AG04450 (cell line): ENCODE results near the gene GSG1L. TPM values are rescaled to one million over a fixed set of nuclear protein-coding genes. Genes with fewer than 3 reads are reported as not detected.

Source experiments
- CTCF ChIA-PET: fragments of 300-600, 350-600 bp; formaldehyde crosslinking; extraction: SDS; loops from one replicate; lab custom pipeline; 2022; ENCODE audit warnings: antibody characterized with exemption, inconsistent platforms; lab: Charles Lee
- POLR2A ChIA-PET: fragments of 350-600 bp; formaldehyde crosslinking; extraction: SDS; loops from one replicate; lab custom pipeline; 2021; ENCODE audit warnings: antibody characterized with exemption, inconsistent platforms; lab: Yijun Ruan, JAX
- DNase-seq: peaks from one replicate; pipeline ENCODE4 v3.0.0-alpha.2; 2011; ENCODE audit warnings: low read depth, low spot score
- H3K27ac ChIP-seq: one replicate; pipeline ENCODE4 v1.5.1; 2012; ENCODE audit warnings: low read depth, low read length, control low read depth
- H3K27me3 ChIP-seq: one replicate; pipeline ENCODE4 v1.6.0; 2012; ENCODE audit warnings: low read length; ENCODE audit not compliant: control insufficient read depth, insufficient read depth
- H3K4me3 ChIP-seq: 2 replicates; pipeline ENCODE4 v1.5.1; 2011; ENCODE audit warnings: mild to moderate bottlenecking, low read depth, low read length, control low read depth
- H3K9me3 ChIP-seq: 2 replicates; pipeline ENCODE4 v1.5.1; 2012; ENCODE audit warnings: low read length; ENCODE audit not compliant: control insufficient read depth, insufficient read depth
- CTCF ChIP-seq: IDR thresholded peaks from 2 replicates; pipeline ENCODE4 v1.5.1; 2011; ENCODE audit warnings: low read depth, low read length, control low read depth, inconsistent platforms
- polyA plus RNA-seq: library from polyadenylated mRNA; depleted of rRNA; stranded (reverse); fragments of >200 nt; gene quantifications from 2 replicates; pipeline ENCODE4 v1.2.3, GENCODE V29; 2011

Gene GSG1L
- polyA plus RNA-seq, 1 experiment, result not detected

GRCh38 chr16:27917949-27918348 is 145.6 kb downstream of the GSG1L start:
- Histone ChIP-seq H3K4me3 (no peak overlapping the region), H3K27me3 (peaks cover 2% of the 10 kb centered on the region), H3K27ac (no peak overlapping the region), H3K9me3 (no peaks in the 10 kb centered on the region)
- no peak for DNase-seq
- ChIA-PET CTCF (no interaction called here), POLR2A (no interaction called here)
- no peak for TF ChIP-seq CTCF

GRCh38 chr16:27911486-27911885 is 152.0 kb downstream of the GSG1L start:
- CTCF ChIA-PET, result no interaction called here
- H3K27me3 ChIP-seq, result no peaks in the 10 kb centered on the region
- no peaks in the 10 kb centered on the region for H3K9me3 ChIP-seq
- no peak overlapping the region for H3K27ac ChIP-seq
- POLR2A ChIA-PET, result no interaction called here
- no peak overlapping the region for H3K4me3 ChIP-seq
- no peak for DNase-seq
- TF ChIP-seq CTCF, result no peak

GRCh38 chr16:27907457-27907972 is 156.0 kb downstream of the GSG1L start:
- H3K4me3 ChIP-seq, result no peak overlapping the region
- no peak for TF ChIP-seq CTCF
- ChIA-PET CTCF (no interaction called here), POLR2A (no interaction called here)
- no peaks in the 10 kb centered on the region for H3K9me3 ChIP-seq
- DNase-seq, result no peak
- no peak overlapping the region for H3K27ac ChIP-seq
- no peaks in the 10 kb centered on the region for H3K27me3 ChIP-seq

- DNase-seq, result no peak
- ChIA-PET POLR2A (no interaction called here), CTCF (no interaction called here)
- Histone ChIP-seq H3K4me3 (no peak overlapping the region), H3K9me3 (no peaks in the 10 kb centered on the region), H3K27ac (no peak overlapping the region), H3K27me3 (no peaks in the 10 kb centered on the region)
- TF ChIP-seq CTCF, result no peak
Measured at GRCh38 chr16:27906883-27907282, 156.6 kb downstream of the GSG1L start.

- no peak for DNase-seq
- H3K27me3 ChIP-seq, result peaks cover 5% of the 10 kb centered on the region
- no peak overlapping the region for H3K27ac ChIP-seq
- CTCF ChIA-PET, result no interaction called here
- H3K4me3 ChIP-seq, result no peak overlapping the region
- POLR2A ChIA-PET, result no interaction called here
- H3K9me3 ChIP-seq, result no peaks in the 10 kb centered on the region
- TF ChIP-seq CTCF, result no peak
Measured at GRCh38 chr16:27903046-27903655, 160.4 kb downstream of the GSG1L start.
